IMR-90 (cell line): ENCODE results near the gene LRCH4. TPM values are rescaled to one million over a fixed set of nuclear protein-coding genes. Genes with fewer than 3 reads are reported as not detected.
"Not testable (repeated sequence)": the region's sequence is repeated elsewhere in the genome, so short reads cannot be mapped to it uniquely, and the experiment has no call there.

ENCODE experiments used
- ATAC-seq: fragments of 200-7000 bp; cut with Tn5 transposase; 2 replicates; pipeline ENCODE4 v1.9.1; 2020; ENCODE audit warnings: low read depth, mild to moderate bottlenecking, moderate library complexity
- BruUV-seq: library from RNA; stranded (reverse); fragments of 400-500 nt; replicated peaks from 2 replicates; lab custom pipeline; 2021; lab: Mats Ljungman, UMichigan
- CTCF ChIA-PET: fragments of 300-600 bp; formaldehyde crosslinking; extraction: SDS; loops from one replicate; lab custom pipeline; 2021; ENCODE audit warnings: antibody characterized with exemption; lab: Yijun Ruan, JAX
- POLR2A ChIA-PET: fragments of 300-600 bp; sonication (Branson Sonifier 250); formaldehyde crosslinking; loops from one replicate; lab custom pipeline; 2022; ENCODE audit warnings: antibody characterized with exemption; ENCODE audit not compliant: unreplicated experiment; lab: Charles Lee
- DNase-seq: peaks from one replicate; pipeline ENCODE4 v3.0.0; 2013
- H2AFZ ChIP-seq: replicated peaks from 2 replicates; pipeline ENCODE3; 2013; ENCODE audit warnings: low read length, mild to moderate bottlenecking; ENCODE audit not compliant: poor library complexity
- H2AK5ac ChIP-seq: 2 replicates; pipeline ENCODE4 v1.6.1; 2013; ENCODE audit warnings: low read depth, low read length, inconsistent platforms
- H2AK9ac ChIP-seq: replicated peaks from 2 replicates; pipeline ENCODE3; 2013; ENCODE audit warnings: mild to moderate bottlenecking, low read depth, low read length, moderate library complexity; ENCODE audit not compliant: poor library complexity
- H2BK120ac ChIP-seq: 2 replicates; pipeline ENCODE4 v1.6.1; 2013; ENCODE audit warnings: low read depth, low read length, inconsistent platforms
- H2BK15ac ChIP-seq: 3 replicates; pipeline ENCODE4 v1.6.1; 2013; ENCODE audit warnings: low read depth, low read length, inconsistent platforms
- H2BK20ac ChIP-seq: 2 replicates; pipeline ENCODE4 v1.6.1; 2013; ENCODE audit warnings: low read depth, mild to moderate bottlenecking, inconsistent platforms, low read length, moderate library complexity
- H2BK5ac ChIP-seq: 2 replicates; pipeline ENCODE4 v1.6.1; 2013; ENCODE audit warnings: mild to moderate bottlenecking, low read depth, low read length, inconsistent platforms; ENCODE audit not compliant: poor library complexity, severe bottlenecking
- H3K14ac ChIP-seq: replicated peaks from 2 replicates; pipeline ENCODE4 v1.6.1; 2013; ENCODE audit warnings: low read depth, low read length, inconsistent platforms
- H3K18ac ChIP-seq: 2 replicates; pipeline ENCODE4 v1.6.1; 2013; ENCODE audit warnings: low read depth, low read length, control low read depth
- H3K23ac ChIP-seq: 2 replicates; pipeline ENCODE4 v1.6.1; 2013; ENCODE audit warnings: low read depth, low read length, inconsistent platforms
- H3K27ac ChIP-seq: 2 replicates; pipeline ENCODE4 v1.5.1; 2013; ENCODE audit warnings: mild to moderate bottlenecking, control low read depth, low read length; ENCODE audit not compliant: insufficient read depth
- H3K27me3 ChIP-seq: 2 replicates; pipeline ENCODE4 v1.6.1; 2013; ENCODE audit warnings: low read length; ENCODE audit not compliant: control insufficient read depth, insufficient read depth
- H3K36me3 ChIP-seq: 2 replicates; pipeline ENCODE4 v1.6.1; 2013; ENCODE audit warnings: low read length, mixed read lengths; ENCODE audit not compliant: control insufficient read depth, insufficient read depth
- H3K4ac ChIP-seq: 2 replicates; pipeline ENCODE4 v1.6.1; 2013; ENCODE audit warnings: low read depth, low read length, inconsistent platforms
- H3K4me1 ChIP-seq: 2 replicates; pipeline ENCODE4 v1.6.1; 2013; ENCODE audit warnings: low read length, mixed read lengths; ENCODE audit not compliant: control insufficient read depth, insufficient read depth
- H3K4me2 ChIP-seq: 2 replicates; pipeline ENCODE4 v1.6.1; 2013; ENCODE audit warnings: low read depth, mild to moderate bottlenecking, control low read depth, low read length, moderate library complexity
- H3K4me3 ChIP-seq: 2 replicates; pipeline ENCODE4 v1.5.1; 2013; ENCODE audit warnings: low read depth, mild to moderate bottlenecking, control low read depth, low read length, moderate library complexity; ENCODE audit not compliant: insufficient read depth
- H3K56ac ChIP-seq: 2 replicates; pipeline ENCODE4 v1.6.1; 2013; ENCODE audit warnings: low read length, inconsistent platforms; ENCODE audit not compliant: insufficient read depth; ENCODE audit errors: extremely low read depth
- H3K79me1 ChIP-seq, 2 experiments: 2 replicates each; pipeline ENCODE4 v1.6.1; 2013; ENCODE audit warnings: low read length in 2 of 2, inconsistent platforms in 1 of 2, low read depth in 1 of 2
- H3K9ac ChIP-seq: 2 replicates; pipeline ENCODE4 v1.6.1; 2013; ENCODE audit warnings: low read depth, low read length, control low read depth
- H3K9me1 ChIP-seq: 2 replicates; pipeline ENCODE4 v1.6.1; 2013; ENCODE audit warnings: low read length, inconsistent platforms; ENCODE audit not compliant: insufficient read depth
- H3K9me3 ChIP-seq: 2 replicates; pipeline ENCODE4 v1.6.1; 2013; ENCODE audit warnings: low read length; ENCODE audit not compliant: control insufficient read depth, insufficient read depth
- H4K20me1 ChIP-seq: 2 replicates; pipeline ENCODE4 v1.6.1; 2013; ENCODE audit warnings: low read length, inconsistent platforms; ENCODE audit not compliant: insufficient read depth
- H4K5ac ChIP-seq: 2 replicates; pipeline ENCODE4 v1.6.1; 2013; ENCODE audit warnings: mild to moderate bottlenecking, low read depth, low read length, control low read depth
- H4K8ac ChIP-seq, 2 experiments: 2 replicates each; pipeline ENCODE4 v1.6.1; 2013; ENCODE audit warnings: low read depth in 2 of 2, low read length in 2 of 2, control low read depth in 1 of 2, inconsistent platforms in 1 of 2
- H4K91ac ChIP-seq: 2 replicates; pipeline ENCODE4 v1.6.1; 2013; ENCODE audit warnings: low read depth, low read length, inconsistent platforms; ENCODE audit not compliant: insufficient read depth
- BHLHE40 ChIP-seq: fragments of 150-350 bp; IDR thresholded peaks from 2 replicates; pipeline ENCODE4 v1.6.1; 2016; ENCODE audit warnings: mild to moderate bottlenecking, low read depth, low read length
- POLR2A ChIP-seq: IDR thresholded peaks from 2 replicates; pipeline ENCODE4 v1.6.1; 2012; ENCODE audit warnings: mild to moderate bottlenecking, low read depth, low read length
- RAD21 ChIP-seq: IDR thresholded peaks from 2 replicates; pipeline ENCODE4 v1.6.1; 2012; ENCODE audit warnings: low read length, improper control_type of control experiment
- WGBS, 2 experiments: methylation state at CpG; one replicate each; pipeline versions ENCODE4 v1.1.5 to v1.1.7; 2013; ENCODE audit warnings: missing lambda C conversion rate in 2 of 2; ENCODE audit not compliant: insufficient read length in 1 of 2; ENCODE audit errors: extremely low coverage in 2 of 2; 5-methylcytosine and 5-hydroxymethylcytosine counted together
- dilution Hi-C: fragments of 300-500 bp; cut with HindIII; formaldehyde crosslinking; loops from one replicate; pipeline ENCODE4 v1.14.3; 2018; ENCODE audit warnings: low sequenced_read_pairs; ENCODE audit not compliant: unreplicated experiment
- in situ Hi-C: fragments of 300-500 bp; cut with MboI; formaldehyde crosslinking; loops from 3 replicates; pipeline ENCODE4 v1.14.3; 2019; ENCODE audit warnings: low sequenced_read_pairs, inconsistent platforms, mixed read lengths
- intact Hi-C: fragments of 100-400 bp; cut with micrococcal nuclease; formaldehyde crosslinking; loops from 2 replicates; pipeline ENCODE4 v1.10.0; 2022
- polyA plus RNA-seq, 3 experiments: library from polyadenylated mRNA; depleted of rRNA; stranded (reverse); fragments of >200 nt; gene quantifications; 2 replicates each; pipeline ENCODE4 v1.2.3, GENCODE V29; 2012; ENCODE audit warnings: low replicate concordance in 1 of 3
- total RNA-seq: library from RNA; depleted of rRNA; stranded (reverse); fragments of >200 nt; gene quantifications from 2 replicates; pipeline ENCODE4 v1.2.3, GENCODE V29; 2012
- TF ChIP-seq, protein P1 (sequence below): fragments of 150-350 bp; IDR thresholded peaks from 2 replicates; pipeline ENCODE4 v1.6.1; 2016; ENCODE audit warnings: low read depth, mild to moderate bottlenecking, low read length, moderate library complexity, borderline replicate concordance

LRCH4 gene
- total and polyA plus RNA-seq, 2 of the 4 experiments (the other 2 are of a cell fraction) = 5.0 to 41.3 TPM

DNA sequence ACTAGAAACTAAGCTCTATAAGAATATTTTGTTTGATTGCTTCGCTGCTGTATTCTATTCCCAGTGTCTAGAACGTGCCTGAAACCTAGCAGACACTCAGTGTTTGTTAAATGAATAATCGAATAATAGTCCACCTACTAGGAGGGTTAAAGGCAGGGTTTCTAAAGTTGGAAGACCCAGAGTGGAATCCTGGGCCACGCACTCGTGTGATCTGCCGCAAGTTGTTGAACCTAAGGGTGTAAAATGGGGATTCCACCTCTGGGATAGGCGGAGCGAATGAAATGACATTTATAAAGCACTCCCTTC is 47.6 kb downstream of the LRCH4 start (continued):
- TF ChIP-seq, protein P1, sequence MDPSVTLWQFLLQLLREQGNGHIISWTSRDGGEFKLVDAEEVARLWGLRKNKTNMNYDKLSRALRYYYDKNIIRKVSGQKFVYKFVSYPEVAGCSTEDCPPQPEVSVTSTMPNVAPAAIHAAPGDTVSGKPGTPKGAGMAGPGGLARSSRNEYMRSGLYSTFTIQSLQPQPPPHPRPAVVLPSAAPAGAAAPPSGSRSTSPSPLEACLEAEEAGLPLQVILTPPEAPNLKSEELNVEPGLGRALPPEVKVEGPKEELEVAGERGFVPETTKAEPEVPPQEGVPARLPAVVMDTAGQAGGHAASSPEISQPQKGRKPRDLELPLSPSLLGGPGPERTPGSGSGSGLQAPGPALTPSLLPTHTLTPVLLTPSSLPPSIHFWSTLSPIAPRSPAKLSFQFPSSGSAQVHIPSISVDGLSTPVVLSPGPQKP = no peak
- TF ChIP-seq BHLHE40 = no peak
- TF ChIP-seq POLR2A = no peak
- no peak for TF ChIP-seq RAD21

DNA sequence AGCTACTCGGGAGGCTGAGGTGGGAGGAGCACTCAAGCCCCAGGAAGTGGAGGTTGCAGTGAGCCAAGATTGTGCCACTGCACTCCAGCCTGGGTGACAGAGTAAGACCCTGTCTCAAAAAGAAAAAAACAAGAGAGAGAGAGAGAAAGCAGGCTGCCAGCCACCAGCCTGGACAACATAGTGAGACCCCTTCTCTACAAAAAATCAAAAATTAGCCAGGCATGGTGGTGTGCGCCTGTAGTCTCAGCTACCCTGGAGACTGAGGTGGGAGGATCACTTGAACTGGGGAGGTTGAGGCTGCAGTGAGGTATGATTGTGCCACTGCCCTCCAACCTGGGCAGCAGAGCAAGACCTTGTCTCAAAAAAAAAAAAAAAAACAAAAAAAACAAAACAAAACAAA is 49.2 kb downstream of the LRCH4 start:
- in situ Hi-C loops, intact Hi-C loops, dilution Hi-C loops: not testable (repeated sequence)

DNA sequence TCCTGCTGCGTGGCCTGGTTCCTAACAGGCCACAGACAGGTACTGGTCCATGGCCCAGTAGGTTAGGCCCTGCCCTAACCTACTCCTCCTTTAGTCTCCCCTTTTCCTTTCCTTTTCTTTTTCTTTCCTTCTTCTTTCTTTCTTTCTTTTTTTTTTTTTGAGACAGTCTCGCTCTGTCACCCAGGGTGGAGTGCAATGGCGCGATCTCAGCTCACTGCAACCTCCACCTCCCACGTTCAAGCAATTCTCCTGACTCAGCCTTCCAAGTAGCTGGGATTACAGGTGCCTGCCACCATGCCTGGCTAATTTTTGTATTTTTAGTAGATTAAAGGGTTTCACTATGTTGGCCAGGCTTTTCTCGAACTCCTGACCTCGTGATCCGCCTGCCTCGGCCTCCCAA is 49.9 kb downstream of the LRCH4 start:
- not testable (repeated sequence) for ATAC-seq

More for the DNA sequence above, 49.2 kb downstream of the LRCH4 start:
- H2BK20ac ChIP-seq, H3K14ac ChIP-seq, H4K8ac ChIP-seq, H3K27ac ChIP-seq, H3K36me3 ChIP-seq, H3K79me1 ChIP-seq, H3K56ac ChIP-seq, H4K20me1 ChIP-seq, H3K9me1 ChIP-seq, H2BK120ac ChIP-seq, H2AK9ac ChIP-seq, CTCF ChIA-PET, H3K4me1 ChIP-seq, ATAC-seq, BruUV-seq, H2BK5ac ChIP-seq, H3K9me3 ChIP-seq, H3K4me2 ChIP-seq, H2AFZ ChIP-seq, H3K18ac ChIP-seq, H3K9ac ChIP-seq, H4K5ac ChIP-seq, H2AK5ac ChIP-seq, H2BK15ac ChIP-seq, H3K23ac ChIP-seq, POLR2A ChIA-PET, H3K27me3 ChIP-seq, DNase-seq, H3K4ac ChIP-seq, H4K91ac ChIP-seq, H3K4me3 ChIP-seq: not testable (repeated sequence)
- 63% methylated on average over 1 of the region's 2 CpGs; no CpG with 5 or more reads in 1 of the 2 experiments for WGBS, 2 experiments

More for the DNA sequence above, 49.9 kb downstream of the LRCH4 start:
- H3K4me2 ChIP-seq, H2AFZ ChIP-seq, H3K4me3 ChIP-seq, dilution Hi-C loops, H2BK120ac ChIP-seq, H3K36me3 ChIP-seq, H3K27me3 ChIP-seq, intact Hi-C loops, H3K18ac ChIP-seq, H4K5ac ChIP-seq, H2BK5ac ChIP-seq, H3K79me1 ChIP-seq, BruUV-seq, POLR2A ChIA-PET, H2BK15ac ChIP-seq, H4K91ac ChIP-seq, H3K23ac ChIP-seq, H3K4me1 ChIP-seq, H2AK9ac ChIP-seq, CTCF ChIA-PET, H2AK5ac ChIP-seq, H3K9me3 ChIP-seq, H4K20me1 ChIP-seq, H2BK20ac ChIP-seq, H3K9me1 ChIP-seq, in situ Hi-C loops, H3K27ac ChIP-seq, DNase-seq, H4K8ac ChIP-seq, H3K14ac ChIP-seq, H3K9ac ChIP-seq, H3K4ac ChIP-seq, H3K56ac ChIP-seq: not testable (repeated sequence)
- no CpG with 5 or more reads among the region's 9 CpGs for WGBS, 2 experiments
